ENCODE data around the gene DIAPH1. TPM values are rescaled to one million over a fixed set of nuclear protein-coding genes. Genes with fewer than 3 reads are reported as not detected.
A peak's percentile ranks its signal among the peaks of the same experiment; 100 is the strongest.

The DIAPH1 gene
- total RNA-seq, 1 donor from 2014 or later = 64.1 TPM

DNA sequence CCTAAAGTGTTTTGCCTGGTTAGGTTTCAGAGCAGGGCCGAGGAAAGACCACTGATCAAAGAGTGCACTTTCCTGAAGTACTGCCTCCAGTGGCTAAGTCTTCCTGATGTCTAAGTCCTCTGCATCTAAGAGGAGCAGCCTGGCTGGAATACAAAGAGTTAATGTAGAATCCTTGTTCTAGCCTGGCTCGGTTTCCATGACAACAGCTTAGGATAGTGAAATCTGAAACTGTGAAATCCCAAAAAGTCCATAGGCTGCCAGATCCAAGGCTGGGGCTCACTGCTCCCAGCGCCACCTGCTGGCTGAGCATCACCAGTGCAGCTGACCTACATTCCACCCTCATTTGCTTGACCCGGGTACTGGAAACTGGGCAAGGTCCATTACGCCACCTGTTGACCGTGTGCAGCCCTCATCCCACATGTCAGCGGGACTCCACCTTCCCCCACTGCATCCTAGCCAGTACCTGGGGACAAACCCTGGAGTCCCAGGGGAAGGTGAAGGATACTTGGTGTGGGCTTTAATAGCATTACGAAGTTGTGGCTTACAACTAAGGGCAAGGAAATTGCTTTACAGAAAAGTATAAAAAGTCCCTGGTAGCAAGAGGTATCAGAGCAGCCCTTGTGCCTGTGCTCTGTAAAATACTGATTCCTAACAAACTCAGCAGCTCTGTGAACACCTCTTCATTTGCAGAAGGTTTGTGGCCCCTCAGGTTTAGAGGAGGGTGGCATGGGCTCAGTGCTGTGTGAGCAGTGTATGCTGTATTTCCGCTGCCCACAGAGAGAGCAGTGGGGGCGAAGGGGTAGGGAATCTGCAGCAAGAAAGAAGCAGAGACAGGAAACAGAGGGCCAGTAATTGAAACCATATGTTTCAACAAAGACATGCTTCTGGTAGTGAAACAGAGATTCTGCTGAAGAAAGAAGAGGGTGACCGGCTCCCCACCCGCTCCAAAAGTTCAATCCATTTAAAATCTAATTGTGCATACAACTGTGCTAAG, 93.9 kb downstream of the DIAPH1 start:
- peak in 1 of 2 donors; percentile 96 for DNase-seq (ENCODE audit: extremely low spot score in 2 of 2)
- Histone ChIP-seq H3K36me3 (peaks cover 0 to 33% of the 10 kb centered on the region in 2 donors), H3K27me3 (no peaks in the 10 kb centered on the region), H3K4me1 (peaks cover 72% of the 10 kb centered on the region), H3K9me3 (no peaks in the 10 kb centered on the region), H3K4me3 (no peak overlapping the region), H3K27ac (peak overlapping the region; percentile 80)
- intact Hi-C loops (cut with DNase I) = loop anchor here (5.0 to 10.0 kb wide), 2 partner anchors 37 to 110 kb away; partner anchors contain the start of genes PCDHGA10 and PCDHGB7
- TF ChIP-seq POLR2AphosphoS5 (IDR thresholded peaks at IDR 0.05; ENCODE audit: insufficient read depth in 1 of 2, low read depth in 1 of 2) (peak; percentile 86 to 87), POLR2A (IDR thresholded peaks at IDR 0.05) (no peak), CTCF (IDR thresholded peaks at IDR 0.05) (peak; percentile 93 to 99 (median 96))

DNA sequence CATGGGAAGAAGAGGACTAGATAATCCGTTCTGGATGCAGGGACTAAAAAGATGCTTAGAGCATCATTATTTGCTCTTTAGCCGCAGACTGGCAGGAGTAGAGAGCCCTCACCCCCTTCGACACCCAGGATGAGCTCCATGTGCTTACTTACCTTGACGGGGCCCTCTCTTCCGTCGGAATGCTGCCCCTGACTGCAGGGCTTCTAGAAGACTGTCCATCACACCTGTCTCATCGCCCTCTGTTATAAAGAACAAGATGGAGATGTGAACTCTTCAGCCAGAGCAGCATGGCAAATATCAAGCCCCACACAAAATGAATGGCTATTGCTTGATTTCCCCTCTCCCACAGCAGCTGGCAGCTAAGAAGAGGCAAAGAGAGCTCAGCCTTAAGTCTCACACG, 94.8 kb downstream of the DIAPH1 start:
- intact Hi-C loops (cut with DNase I) = loop anchor here (10.0 kb wide), 1 partner anchor 109 kb away; the partner anchor contains the start of genes PCDHGA10 and PCDHGB7
- Histone ChIP-seq H3K9me3 (no peaks in the 10 kb centered on the region), H3K36me3 (peaks cover 0 to 31% of the 10 kb centered on the region in 2 donors), H3K4me3 (no peak overlapping the region), H3K4me1 (peaks cover 65% of the 10 kb centered on the region), H3K27me3 (no peaks in the 10 kb centered on the region), H3K27ac (peak overlapping the region; percentile 80)
- no peak for DNase-seq (ENCODE audit: extremely low spot score in 2 of 2)
- TF ChIP-seq POLR2A (IDR thresholded peaks at IDR 0.05) (no peak), POLR2AphosphoS5 (IDR thresholded peaks at IDR 0.05; ENCODE audit: insufficient read depth in 1 of 2, low read depth in 1 of 2) (no peak), CTCF (IDR thresholded peaks at IDR 0.05) (no peak)

GRCh38 chr5:141522301-141522700, 96.5 kb downstream of the DIAPH1 start:
- no peak for DNase-seq (ENCODE audit: extremely low spot score in 2 of 2)
- intact Hi-C loops (cut with DNase I) = loop anchor here (10.0 kb wide), 1 partner anchor 108 kb away; the partner anchor contains the start of genes PCDHGA10 and PCDHGB7
- TF ChIP-seq POLR2A (IDR thresholded peaks at IDR 0.05) (no peak), POLR2AphosphoS5 (IDR thresholded peaks at IDR 0.05; ENCODE audit: insufficient read depth in 1 of 2, low read depth in 1 of 2) (no peak), CTCF (IDR thresholded peaks at IDR 0.05) (no peak)

DNA sequence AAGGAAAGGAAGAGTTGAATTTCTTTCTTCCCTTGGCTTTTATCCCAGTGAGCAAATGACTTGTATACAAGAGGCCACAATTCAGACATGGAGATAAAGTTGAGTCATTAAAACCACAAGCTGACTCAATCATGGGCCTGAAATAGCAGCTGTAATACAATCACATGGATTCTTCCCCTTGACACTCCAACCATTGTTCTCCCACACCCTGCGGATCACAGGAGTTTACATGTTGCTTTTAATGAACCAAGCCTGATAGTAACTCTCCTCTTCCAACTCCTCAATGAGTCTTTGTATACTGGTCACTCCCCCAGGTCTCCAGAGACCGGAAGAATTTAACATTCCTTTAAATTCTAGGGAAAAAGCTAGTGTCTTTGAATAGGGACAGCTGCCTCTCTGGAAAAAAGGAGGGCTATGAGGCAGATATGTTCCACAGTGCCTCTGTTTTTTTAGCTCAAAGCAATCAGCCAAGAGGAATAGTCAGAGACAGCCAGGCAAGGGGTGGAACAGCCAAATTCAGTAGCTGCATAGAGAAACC, 97.5 kb downstream of the DIAPH1 start:
- Histone ChIP-seq H3K9me3 (no peaks in the 10 kb centered on the region), H3K4me3 (no peak overlapping the region), H3K27me3 (no peaks in the 10 kb centered on the region), H3K36me3 (peaks cover 0 to 4% of the 10 kb centered on the region in 2 donors), H3K27ac (peak overlapping the region; percentile 94), H3K4me1 (peaks cover 76% of the 10 kb centered on the region)
- intact Hi-C loops (cut with DNase I) = loop anchor here (10.0 kb wide), 1 partner anchor 107 kb away; the partner anchor contains the start of genes PCDHGA10 and PCDHGB7
- TF ChIP-seq POLR2AphosphoS5 (IDR thresholded peaks at IDR 0.05; ENCODE audit: insufficient read depth in 1 of 2, low read depth in 1 of 2) (peak; percentile 50 to 84), POLR2A (IDR thresholded peaks at IDR 0.05) (no peak), CTCF (IDR thresholded peaks at IDR 0.05) (no peak)
- DNase-seq (ENCODE audit: extremely low spot score in 2 of 2) = peak; percentile 31 to 87

More at GRCh38 chr5:141522301-141522700, 96.5 kb downstream of the DIAPH1 start:
- no peak overlapping the region for H3K4me3 ChIP-seq
- H3K9me3 ChIP-seq = no peaks in the 10 kb centered on the region
- peak overlapping the region; percentile 94 for H3K27ac ChIP-seq
- H3K4me1 ChIP-seq = peaks cover 71% of the 10 kb centered on the region
- H3K27me3 ChIP-seq = no peaks in the 10 kb centered on the region
- H3K36me3 ChIP-seq = peaks cover 0 to 14% of the 10 kb centered on the region in 2 donors

Measured in vagina (tissue), 2 donors.